Fibroblast of lung (primary cell): ENCODE data around the gene FNDC4. TPM values are rescaled to one million over a fixed set of nuclear protein-coding genes. Genes with fewer than 3 reads are reported as not detected.

ENCODE experiments used
- DNase-seq, 2 donors: peaks; one replicate each; pipeline versions ENCODE4 v3.0.0 to v3.0.0-alpha.2; 2010; ENCODE audit warnings: low read depth in 2 of 2
- H2AFZ ChIP-seq: 2 replicates; pipeline ENCODE4 v1.5.1; 2012; ENCODE audit warnings: low read length, control low read depth, inconsistent platforms
- H3K27ac ChIP-seq: 2 replicates; pipeline ENCODE4 v1.5.1; 2011; ENCODE audit warnings: low read length, control low read depth; ENCODE audit not compliant: insufficient read depth
- H3K27me3 ChIP-seq: 2 replicates; pipeline ENCODE4 v1.5.1; 2011; ENCODE audit warnings: mild to moderate bottlenecking, low read length; ENCODE audit not compliant: control insufficient read depth, insufficient read depth
- H3K36me3 ChIP-seq: 2 replicates; pipeline ENCODE4 v1.5.1; 2011; ENCODE audit warnings: low read length; ENCODE audit not compliant: control insufficient read depth, insufficient read depth
- H3K4me1 ChIP-seq: 2 replicates; pipeline ENCODE4 v1.5.1; 2011; ENCODE audit warnings: low read length; ENCODE audit not compliant: control insufficient read depth, insufficient read depth; ENCODE audit errors: extremely low read depth
- H3K4me2 ChIP-seq: 2 replicates; pipeline ENCODE4 v1.5.1; 2011; ENCODE audit warnings: low read length, control low read depth; ENCODE audit not compliant: insufficient read depth; ENCODE audit errors: extremely low read depth
- H3K4me3 ChIP-seq, 4 experiments: fragments of 200-600 bp in 1 of 4; sonication (generic) in 1 of 4; replicated peaks in 1 of 4; 2 replicates each; pipeline ENCODE4 v1.5.1; 2011 to 2016; ENCODE audit warnings: low read length in 4 of 4, low read depth in 3 of 4, mild to moderate bottlenecking in 3 of 4, control low read depth in 2 of 4, inconsistent platforms in 1 of 4, mixed read lengths in 1 of 4; ENCODE audit not compliant: insufficient read depth in 1 of 4; ENCODE audit errors: control extremely low read depth in 1 of 4
- H3K79me2 ChIP-seq: 2 replicates; pipeline ENCODE4 v1.5.1; 2012; ENCODE audit warnings: mild to moderate bottlenecking, low read length, inconsistent platforms; ENCODE audit not compliant: control insufficient read depth, insufficient read depth
- H3K9ac ChIP-seq: 2 replicates; pipeline ENCODE4 v1.5.1; 2011; ENCODE audit warnings: mild to moderate bottlenecking, low read length, control low read depth; ENCODE audit not compliant: insufficient read depth
- H3K9me3 ChIP-seq: 2 replicates; pipeline ENCODE4 v1.5.1; 2012; ENCODE audit warnings: low read depth, low read length; ENCODE audit not compliant: control insufficient read depth, insufficient read depth
- H4K20me1 ChIP-seq: 2 replicates; pipeline ENCODE4 v1.5.1; 2011; ENCODE audit warnings: low read length; ENCODE audit not compliant: control insufficient read depth, insufficient read depth; ENCODE audit errors: extremely low read depth
- CTCF ChIP-seq, 2 donors: IDR thresholded peaks in 1 of 2; conservative IDR thresholded peaks in 1 of 2; 1 replicate in 1 of 2; 2 replicates in 1 of 2; pipeline ENCODE4 v1.5.1; 2011 to 2012; ENCODE audit warnings: low read length in 2 of 2, control low read depth in 1 of 2, inconsistent platforms in 1 of 2, low read depth in 1 of 2, mild to moderate bottlenecking in 1 of 2
- EZH2 ChIP-seq: IDR thresholded peaks from 2 replicates; pipeline ENCODE4 v1.5.1; 2012; ENCODE audit warnings: low read length, control low read depth, mild to moderate bottlenecking; ENCODE audit errors: missing control alignments
- polyA plus RNA-seq, 2 donors: library from polyadenylated mRNA; depleted of rRNA in 1 of 2; stranded (reverse) in 1 of 2; unstranded in 1 of 2; fragments of >200 nt; gene quantifications; 2 replicates each; pipeline ENCODE4 v1.2.1, GENCODE V29; 2011 to 2012; ENCODE audit warnings: missing spikeins in 1 of 2
- total RNA-seq: library from RNA; depleted of rRNA; stranded (reverse); fragments of >200 nt; gene quantifications from 2 replicates; pipeline ENCODE4 v1.2.1, GENCODE V29; 2014

The FNDC4 gene
- total and polyA plus RNA-seq, 2 donors (not counting 1 experiment from before 2014, with no cell fraction given): 9.6 to 18.3 TPM

DNA sequence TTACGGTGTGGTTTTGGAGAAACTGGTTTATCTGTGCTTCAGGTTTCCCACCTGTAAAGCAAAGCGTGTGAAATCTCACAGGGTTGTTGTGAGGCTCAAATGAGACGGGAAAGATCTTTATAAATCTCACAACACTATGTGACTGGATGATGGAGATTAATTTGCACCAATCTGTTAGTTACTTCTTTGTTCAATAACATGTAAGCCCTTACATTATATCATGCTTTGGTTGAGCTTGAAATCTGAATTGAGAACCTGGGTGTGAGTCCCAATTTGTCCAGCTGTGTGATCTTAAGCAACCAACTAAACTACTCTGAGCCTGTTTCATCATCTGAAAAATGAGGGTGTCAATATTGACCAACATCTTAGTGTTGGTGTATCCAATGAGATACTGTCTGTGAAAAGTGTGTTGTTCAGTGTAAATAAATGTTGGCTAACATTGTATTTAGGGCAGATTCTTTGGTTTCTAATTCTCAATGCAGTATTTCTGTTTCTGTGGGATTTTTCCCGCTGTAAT is 898 bp upstream of the FNDC4 start:
- H3K4me2 ChIP-seq: peak overlapping the region; percentile 98
- H3K9ac ChIP-seq: no peak overlapping the region
- peak overlapping the region in 3 of 4 experiments; percentile 70 to 83 (median 80) for H3K4me3 ChIP-seq
- no peak overlapping the region for H2AFZ ChIP-seq
- no peaks in the 10 kb centered on the region for H3K79me2 ChIP-seq
- H3K27me3 ChIP-seq: no peaks in the 10 kb centered on the region
- H3K27ac ChIP-seq: no peak overlapping the region
- no peaks in the 10 kb centered on the region for H4K20me1 ChIP-seq
- H3K36me3 ChIP-seq: no peaks in the 10 kb centered on the region
- TF ChIP-seq EZH2 (no peak), CTCF (conservative IDR thresholded peaks at IDR 0.05 in 1 of 2, IDR thresholded peaks at IDR 0.05 in 1 of 2; ENCODE audit: low read depth in 1 of 2, low read length in 2 of 2) (no peak)
- DNase-seq: no peak
- no peaks in the 10 kb centered on the region for H3K9me3 ChIP-seq
- H3K4me1 ChIP-seq: peaks cover 6% of the 10 kb centered on the region

- no peaks in the 10 kb centered on the region for H3K36me3 ChIP-seq
- H4K20me1 ChIP-seq: no peaks in the 10 kb centered on the region
- peak; percentile 33 to 74 for DNase-seq
- H3K9me3 ChIP-seq: no peaks in the 10 kb centered on the region
- peak overlapping the region; percentile 64 for H3K9ac ChIP-seq
- peak overlapping the region; percentile 70 for H2AFZ ChIP-seq
- no peak for TF ChIP-seq CTCF (conservative IDR thresholded peaks at IDR 0.05 in 1 of 2, IDR thresholded peaks at IDR 0.05 in 1 of 2; ENCODE audit: low read depth in 1 of 2, low read length in 2 of 2)
- no peak for TF ChIP-seq EZH2
- peak overlapping the region; percentile 98 for H3K4me2 ChIP-seq
- no peaks in the 10 kb centered on the region for H3K27me3 ChIP-seq
- H3K4me1 ChIP-seq: peaks cover 8% of the 10 kb centered on the region
- H3K79me2 ChIP-seq: no peaks in the 10 kb centered on the region
- peak overlapping the region; percentile 49 to 83 (median 74) for H3K4me3 ChIP-seq
- H3K27ac ChIP-seq: no peak overlapping the region
These were observed 586 bp downstream of the FNDC4 start for GRCh38 chr2:27494284-27494943.

GRCh38 chr2:27493948-27494283 is 1.1 kb downstream of the FNDC4 start:
- H2AFZ ChIP-seq: no peak overlapping the region
- no peak overlapping the region for H3K9ac ChIP-seq
- H3K27ac ChIP-seq: no peak overlapping the region
- H3K4me3 ChIP-seq: peak overlapping the region in 3 of 4 experiments; percentile 49 to 83 (median 68)
- H3K36me3 ChIP-seq: no peaks in the 10 kb centered on the region
- H3K4me1 ChIP-seq: peaks cover 8% of the 10 kb centered on the region
- no peak for TF ChIP-seq CTCF (conservative IDR thresholded peaks at IDR 0.05 in 1 of 2, IDR thresholded peaks at IDR 0.05 in 1 of 2; ENCODE audit: low read depth in 1 of 2, low read length in 2 of 2)
- no peak for TF ChIP-seq EZH2
- no peaks in the 10 kb centered on the region for H3K9me3 ChIP-seq
- H4K20me1 ChIP-seq: no peaks in the 10 kb centered on the region
- no peak for DNase-seq
- no peaks in the 10 kb centered on the region for H3K27me3 ChIP-seq
- peak overlapping the region; percentile 98 for H3K4me2 ChIP-seq
- no peaks in the 10 kb centered on the region for H3K79me2 ChIP-seq
